ENCODE measurements around the gene ATP13A2.
"Not testable (repeated sequence)": the region's sequence is repeated elsewhere in the genome, so short reads cannot be mapped to it uniquely, and the experiment has no call there.

The ATP13A2 gene

DNA sequence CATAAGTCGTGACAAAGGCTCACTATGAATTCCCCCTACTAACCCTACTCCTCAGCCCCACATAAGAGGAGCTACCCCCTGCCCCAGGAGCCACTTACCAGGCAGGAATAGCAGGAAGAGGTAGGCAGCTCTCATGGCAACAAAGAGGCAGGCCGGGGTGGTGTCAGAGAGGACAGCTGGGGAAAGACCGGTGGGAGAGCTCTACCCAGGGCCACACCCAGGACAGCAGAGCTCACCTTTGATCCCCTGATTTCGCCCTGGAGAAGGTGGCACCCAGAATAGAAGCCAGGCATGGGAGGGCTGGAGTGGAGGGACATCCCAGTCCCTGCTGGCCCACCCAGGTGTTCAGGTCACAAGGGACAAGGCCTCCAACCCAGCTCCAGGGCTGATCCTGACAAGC lies 33.6 kb downstream of the ATP13A2 start:
- no peak for DNase-seq

DNA sequence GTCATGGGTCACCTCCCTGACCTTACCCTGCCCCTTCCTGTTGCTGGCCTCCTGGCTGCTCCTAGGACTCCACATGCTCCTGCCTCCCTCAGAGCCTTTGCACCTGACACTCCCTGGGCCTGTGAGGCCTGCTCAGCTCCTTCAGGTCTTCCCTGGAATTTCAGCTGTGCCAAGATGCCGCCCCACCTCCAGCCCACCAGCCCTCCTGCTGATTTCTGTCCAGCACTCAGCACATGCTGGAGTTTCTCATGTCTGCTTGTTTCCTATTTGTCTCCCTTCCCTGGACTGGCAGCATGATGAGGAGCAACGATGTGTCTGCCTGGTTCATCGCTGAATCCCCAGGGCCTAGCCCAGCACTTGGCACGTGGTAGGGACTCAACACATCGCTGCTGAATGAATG lies 34.4 kb downstream of the ATP13A2 start:
- no peak for DNase-seq

DNA sequence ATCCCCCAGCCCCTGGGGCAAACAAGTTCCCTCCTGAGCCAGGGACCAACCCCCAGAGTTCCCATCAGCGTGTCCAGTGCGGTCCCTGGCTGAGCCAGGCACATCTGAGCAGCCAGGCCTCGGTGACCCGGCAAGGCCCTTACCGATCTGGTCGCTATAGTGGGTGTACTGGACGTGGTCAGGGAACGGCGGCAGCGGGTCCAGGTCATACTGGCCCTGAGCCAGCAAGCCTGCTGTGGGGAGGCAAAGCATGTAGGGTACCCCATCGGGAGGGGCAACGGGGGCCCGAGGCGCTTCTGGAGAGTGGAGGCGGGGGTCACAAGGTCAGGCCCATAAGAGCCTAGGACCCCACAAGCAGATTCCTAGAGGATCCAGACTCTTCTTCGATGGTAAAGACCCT lies 34.8 kb downstream of the ATP13A2 start:
- no peak for DNase-seq

DNA sequence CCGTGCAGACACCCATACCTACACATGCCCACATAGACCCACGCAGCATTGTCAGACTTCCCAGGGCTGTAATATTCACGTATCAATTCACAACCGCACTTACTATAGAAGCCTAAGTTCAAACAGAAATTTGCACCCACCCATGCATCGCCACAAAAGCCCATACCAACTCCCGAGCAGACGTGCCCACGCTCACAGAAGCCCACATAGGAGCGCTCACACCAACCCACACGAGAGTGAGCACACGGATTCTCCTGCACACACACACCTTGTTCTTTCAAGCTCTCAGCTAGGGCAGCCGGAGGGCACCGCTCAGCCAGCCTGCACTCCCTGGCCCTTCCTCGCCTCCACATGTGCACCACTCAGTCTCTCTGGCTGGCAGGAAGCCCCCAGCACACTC lies 35.9 kb downstream of the ATP13A2 start:
- DNase-seq = no peak

GRCh38 chr1:16975211-16975610 lies 36.5 kb downstream of the ATP13A2 start:
- no peak for DNase-seq

DNA sequence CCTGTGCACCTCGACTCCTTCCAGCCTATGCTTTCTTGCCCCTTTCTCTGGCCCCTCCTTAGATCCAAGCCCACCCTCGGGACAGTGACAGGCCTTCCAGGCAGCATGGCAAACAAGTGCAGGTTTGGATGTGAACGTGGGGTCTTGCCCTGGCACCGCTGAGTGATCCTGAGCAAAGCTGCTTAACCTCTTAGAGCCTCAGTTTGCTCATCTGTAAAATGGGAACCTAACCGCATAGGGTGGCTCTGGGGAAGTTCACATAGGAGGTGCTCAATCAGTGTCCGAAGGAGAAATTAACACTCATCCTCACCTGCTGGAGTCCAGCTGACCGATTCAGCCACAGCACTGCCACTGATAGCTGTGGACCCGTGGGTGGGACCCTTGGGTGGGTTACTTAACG lies 38.5 kb downstream of the ATP13A2 start:
- no peak for DNase-seq

DNA sequence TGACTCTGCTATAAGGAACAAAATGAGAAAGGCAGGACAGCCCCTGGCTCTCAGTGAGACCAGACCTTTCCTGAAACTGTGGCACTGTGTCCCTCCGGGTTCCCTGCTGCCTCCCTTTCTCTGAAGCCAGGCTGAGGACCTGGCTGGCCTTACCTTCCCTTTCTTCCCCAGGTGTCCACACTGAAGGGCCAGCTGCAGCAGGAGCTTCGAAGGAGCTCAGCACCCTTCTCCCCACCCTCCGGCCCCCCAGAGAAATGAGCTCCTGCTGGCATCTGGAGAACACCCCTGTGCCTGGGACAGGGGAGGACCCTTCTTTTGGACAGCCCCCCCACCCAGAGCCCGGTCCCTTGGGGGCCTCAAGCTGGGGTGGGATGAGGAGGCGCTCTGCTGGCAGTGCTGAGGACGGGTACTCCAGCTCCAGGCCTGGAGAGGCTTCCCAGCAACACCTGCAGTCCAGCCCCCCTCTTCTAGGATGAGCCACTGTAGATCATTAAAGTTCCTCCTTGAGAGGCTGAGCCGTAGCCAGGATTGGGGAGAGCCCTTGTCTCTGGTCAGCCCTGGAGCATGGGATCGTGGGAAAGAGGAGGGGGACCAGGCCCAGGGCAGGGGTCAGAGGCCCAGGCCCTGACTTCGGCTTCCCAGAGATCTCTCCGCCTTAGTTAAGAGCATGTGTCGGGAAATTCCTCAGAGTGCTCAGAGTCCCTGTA lies 39.4 kb downstream of the ATP13A2 start:
- no peak for DNase-seq

- no peak for DNase-seq
Measured at GRCh38 chr1:16971341-16972188, 40.2 kb downstream of the ATP13A2 start.

- DNase-seq = no peak
Measured at GRCh38 chr1:16970132-16970910, 41.4 kb downstream of the ATP13A2 start.

GRCh38 chr1:16969651-16970050 lies 42.1 kb downstream of the ATP13A2 start:
- no peak for DNase-seq

GRCh38 chr1:16969057-16969611 lies 42.6 kb downstream of the ATP13A2 start:
- DNase-seq = no peak

GRCh38 chr1:16968372-16968771 lies 43.4 kb downstream of the ATP13A2 start:
- DNase-seq = no peak

GRCh38 chr1:16967962-16968361 lies 43.8 kb downstream of the ATP13A2 start:
- DNase-seq = no peak

GRCh38 chr1:16967095-16967575 lies 44.6 kb downstream of the ATP13A2 start:
- DNase-seq = no peak

DNA sequence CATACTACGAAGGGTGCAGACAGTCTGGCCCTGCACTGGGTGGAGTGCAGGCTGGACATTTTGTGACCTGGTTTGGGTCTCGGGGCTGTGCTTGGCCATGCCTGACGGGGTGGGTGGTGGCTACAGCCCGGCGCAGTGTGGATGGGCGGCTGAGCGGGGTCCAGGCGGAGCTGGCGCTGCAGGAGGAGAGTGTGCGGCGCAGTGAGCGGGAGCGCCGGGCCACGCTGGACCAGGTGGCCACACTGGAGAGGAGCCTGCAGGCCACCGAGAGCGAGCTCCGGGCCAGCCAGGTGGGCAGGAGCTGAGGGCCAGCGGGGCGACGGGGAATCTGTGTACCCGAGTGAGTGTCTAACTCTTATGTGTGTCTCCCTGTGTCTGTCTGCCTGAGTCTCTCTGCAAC lies 45.4 kb downstream of the ATP13A2 start:
- no peak for DNase-seq

DNA sequence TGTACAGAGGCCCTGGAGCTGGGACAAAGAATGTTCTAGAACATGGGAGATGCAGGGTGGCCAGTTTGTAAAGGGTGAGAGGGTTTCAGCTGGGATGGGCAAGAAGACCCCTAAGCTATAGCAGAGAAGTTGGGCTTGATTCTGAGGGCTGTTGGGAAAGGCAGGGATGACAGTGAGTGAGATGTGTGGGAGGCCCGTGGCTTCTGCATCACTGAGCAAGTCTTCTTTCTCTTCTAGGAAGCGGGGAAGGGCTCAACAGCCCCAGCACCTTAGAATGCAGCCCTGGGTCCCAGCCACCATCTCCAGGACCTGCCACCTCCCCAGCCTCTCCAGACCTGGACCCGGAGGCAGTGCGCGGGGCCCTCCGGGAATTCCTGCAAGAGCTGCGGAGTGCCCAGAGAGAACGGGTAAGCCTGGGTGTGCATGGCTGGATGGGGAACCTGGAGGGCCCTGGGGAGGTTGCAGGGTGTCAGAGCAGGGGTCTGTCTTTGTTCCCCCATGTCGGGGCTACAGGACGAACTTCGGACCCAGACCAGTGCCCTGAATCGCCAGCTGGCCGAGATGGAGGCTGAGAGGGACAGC lies 46.2 kb downstream of the ATP13A2 start:
- no peak for DNase-seq

- DNase-seq = not testable (repeated sequence)
Measured at GRCh38 chr1:16964169-16964568, 47.6 kb downstream of the ATP13A2 start.

- no peak for DNase-seq
Measured at GRCh38 chr1:16961297-16962133, 50.2 kb downstream of the ATP13A2 start.

- peak; percentile 92 for DNase-seq
Measured at GRCh38 chr1:16960560-16961296, 51.0 kb downstream of the ATP13A2 start.

- DNase-seq = no peak
Measured at GRCh38 chr1:16958475-16958874, 53.3 kb downstream of the ATP13A2 start.

- no peak for DNase-seq
Measured at GRCh38 chr1:16957731-16958130, 54.0 kb downstream of the ATP13A2 start.

All from activated effector memory CD4-positive, alpha-beta T cell treated with anti-CD3 and anti-CD28 coated beads, Interleukin-2, amount 50 U/mL, for 16 hours (primary cell).